ENCODE data around the gene RRBP1. TPM values are rescaled to one million over a fixed set of nuclear protein-coding genes. Genes with fewer than 3 reads are reported as not detected.
A peak's percentile ranks its signal among the peaks of the same experiment; 100 is the strongest.

RRBP1 gene
- total RNA-seq, 1 donor from 2014 or later: 222 TPM

- DNase-seq (ENCODE audit: low spot score, unreplicated experiment): no peak
- Mint-ChIP-seq H3K4me1 (ENCODE audit: low read depth) (peaks cover 17% of the 10 kb centered on the region), H3K9me3 (ENCODE audit: low read depth) (no peaks in the 10 kb centered on the region), H3K27me3 (no peaks in the 10 kb centered on the region), H3K4me3 (ENCODE audit: low read depth) (no peak overlapping the region), H3K36me3 (ENCODE audit: insufficient read depth) (peaks cover 7% of the 10 kb centered on the region), H3K27ac (no peak overlapping the region)
- TF ChIP-seq CTCF (IDR thresholded peaks at IDR 0.05; ENCODE audit: unreplicated experiment): no peak
Observed at GRCh38 chr20:17645010-17645409, 37.0 kb downstream of the RRBP1 start.

- peak overlapping the region; percentile 64 for H3K27ac Mint-ChIP-seq
- TF ChIP-seq CTCF (IDR thresholded peaks at IDR 0.05; ENCODE audit: unreplicated experiment): no peak
- H3K36me3 Mint-ChIP-seq (ENCODE audit: insufficient read depth): peaks cover 8% of the 10 kb centered on the region
- H3K4me1 Mint-ChIP-seq (ENCODE audit: low read depth): peaks cover 17% of the 10 kb centered on the region
- no peaks in the 10 kb centered on the region for H3K9me3 Mint-ChIP-seq (ENCODE audit: low read depth)
- no peaks in the 10 kb centered on the region for H3K27me3 Mint-ChIP-seq
- no peak for DNase-seq (ENCODE audit: low spot score, unreplicated experiment)
- no peak overlapping the region for H3K4me3 Mint-ChIP-seq (ENCODE audit: low read depth)
Observed at GRCh38 chr20:17644451-17644850, 37.6 kb downstream of the RRBP1 start.

GRCh38 chr20:17643531-17644188 is 38.4 kb downstream of the RRBP1 start:
- H3K4me3 Mint-ChIP-seq (ENCODE audit: low read depth): no peak overlapping the region
- no peak for TF ChIP-seq CTCF (IDR thresholded peaks at IDR 0.05; ENCODE audit: unreplicated experiment)
- no peaks in the 10 kb centered on the region for H3K9me3 Mint-ChIP-seq (ENCODE audit: low read depth)
- peak overlapping the region; percentile 84 for H3K27ac Mint-ChIP-seq
- H3K27me3 Mint-ChIP-seq: no peaks in the 10 kb centered on the region
- H3K4me1 Mint-ChIP-seq (ENCODE audit: low read depth): peaks cover 17% of the 10 kb centered on the region
- peaks cover 6% of the 10 kb centered on the region for H3K36me3 Mint-ChIP-seq (ENCODE audit: insufficient read depth)
- DNase-seq (ENCODE audit: low spot score, unreplicated experiment): no peak

- DNase-seq (ENCODE audit: low spot score, unreplicated experiment): no peak
- Mint-ChIP-seq H3K27me3 (no peaks in the 10 kb centered on the region), H3K4me1 (ENCODE audit: low read depth) (peaks cover 17% of the 10 kb centered on the region), H3K4me3 (ENCODE audit: low read depth) (no peak overlapping the region), H3K9me3 (ENCODE audit: low read depth) (no peaks in the 10 kb centered on the region), H3K36me3 (ENCODE audit: insufficient read depth) (peaks cover 6% of the 10 kb centered on the region), H3K27ac (no peak overlapping the region)
- TF ChIP-seq CTCF (IDR thresholded peaks at IDR 0.05; ENCODE audit: unreplicated experiment): no peak
Observed at GRCh38 chr20:17642404-17643269, 39.4 kb downstream of the RRBP1 start.

GRCh38 chr20:17641993-17642392 is 40.0 kb downstream of the RRBP1 start:
- Mint-ChIP-seq H3K27me3 (no peaks in the 10 kb centered on the region), H3K4me3 (ENCODE audit: low read depth) (no peak overlapping the region), H3K36me3 (ENCODE audit: insufficient read depth) (peaks cover 6% of the 10 kb centered on the region), H3K4me1 (ENCODE audit: low read depth) (peaks cover 16% of the 10 kb centered on the region), H3K27ac (no peak overlapping the region), H3K9me3 (ENCODE audit: low read depth) (no peaks in the 10 kb centered on the region)
- no peak for TF ChIP-seq CTCF (IDR thresholded peaks at IDR 0.05; ENCODE audit: unreplicated experiment)
- no peak for DNase-seq (ENCODE audit: low spot score, unreplicated experiment)
